Measurements from ENCODE around the gene TMEM244. TPM values are rescaled to one million over a fixed set of nuclear protein-coding genes. Genes with fewer than 3 reads are reported as not detected.

TMEM244 gene
- total RNA-seq, 4 donors from 2014 or later: not detected

DNA sequence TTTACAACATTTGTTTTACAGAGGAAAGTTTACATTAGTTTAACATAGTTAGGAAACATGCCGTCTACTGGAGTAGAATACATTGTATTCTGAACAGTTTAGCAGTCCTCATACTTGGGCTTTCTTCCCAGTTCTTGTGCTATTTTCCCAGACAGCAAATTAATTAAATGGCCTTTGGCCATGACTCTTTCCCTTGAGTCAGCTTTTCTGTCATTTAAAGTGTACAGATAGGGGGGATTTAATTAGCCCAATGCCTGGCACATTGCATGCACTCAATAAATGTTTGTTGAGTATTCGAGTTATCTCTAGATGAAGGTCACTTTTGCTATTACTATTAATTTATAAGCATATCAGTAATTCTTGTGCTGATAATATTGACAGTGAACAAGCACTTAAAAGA, 1.6 kb downstream of the TMEM244 start:
- Histone ChIP-seq H3K9me3 (no peaks in the 10 kb centered on the region), H3K36me3 (no peaks in the 10 kb centered on the region), H3K4me1 (no peaks in the 10 kb centered on the region), H3K27ac (no peak overlapping the region), H3K4me3 (replicated peaks in 1 of 3) (no peak overlapping the region), H3K27me3 (no peaks in the 10 kb centered on the region)
- intact Hi-C loops (cut with DNase I): no loop called here
- TF ChIP-seq POLR2A (IDR thresholded peaks at IDR 0.05): no peak
- DNase-seq: no peak
- WGBS, 2 donors: 51 to 56% methylated on average over 2 of the region's 2 CpGs

DNA sequence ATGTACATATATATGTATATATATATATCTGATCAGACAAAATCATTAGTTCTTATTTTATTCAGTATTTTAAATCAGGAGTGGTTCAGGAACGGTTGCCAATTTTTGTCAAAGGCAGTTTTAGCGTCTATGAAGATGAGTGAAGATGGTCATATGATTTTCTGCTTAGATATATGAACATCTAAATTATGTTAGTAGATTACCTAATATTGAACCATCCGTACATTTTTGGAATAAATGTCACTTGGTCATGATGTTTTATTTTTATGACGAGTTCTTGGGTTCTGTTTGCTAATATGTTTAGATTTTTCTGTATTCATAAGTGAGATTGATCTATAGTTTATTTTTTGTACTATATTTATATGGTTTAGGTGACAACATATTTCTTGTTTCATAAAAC, 3.3 kb downstream of the TMEM244 start:
- H3K4me1 ChIP-seq: no peaks in the 10 kb centered on the region
- no peak overlapping the region for H3K27ac ChIP-seq
- H3K4me3 ChIP-seq (replicated peaks in 1 of 3): no peak overlapping the region
- no peak for TF ChIP-seq CTCF (IDR thresholded peaks at IDR 0.05)
- H3K9me3 ChIP-seq: no peaks in the 10 kb centered on the region
- WGBS, 2 donors: 71 to 93% methylated on average over 4 of the region's 4 CpGs
- no peak for DNase-seq
- no peaks in the 10 kb centered on the region for H3K27me3 ChIP-seq
- intact Hi-C loops (cut with DNase I): no loop called here
- no peaks in the 10 kb centered on the region for H3K36me3 ChIP-seq

DNA sequence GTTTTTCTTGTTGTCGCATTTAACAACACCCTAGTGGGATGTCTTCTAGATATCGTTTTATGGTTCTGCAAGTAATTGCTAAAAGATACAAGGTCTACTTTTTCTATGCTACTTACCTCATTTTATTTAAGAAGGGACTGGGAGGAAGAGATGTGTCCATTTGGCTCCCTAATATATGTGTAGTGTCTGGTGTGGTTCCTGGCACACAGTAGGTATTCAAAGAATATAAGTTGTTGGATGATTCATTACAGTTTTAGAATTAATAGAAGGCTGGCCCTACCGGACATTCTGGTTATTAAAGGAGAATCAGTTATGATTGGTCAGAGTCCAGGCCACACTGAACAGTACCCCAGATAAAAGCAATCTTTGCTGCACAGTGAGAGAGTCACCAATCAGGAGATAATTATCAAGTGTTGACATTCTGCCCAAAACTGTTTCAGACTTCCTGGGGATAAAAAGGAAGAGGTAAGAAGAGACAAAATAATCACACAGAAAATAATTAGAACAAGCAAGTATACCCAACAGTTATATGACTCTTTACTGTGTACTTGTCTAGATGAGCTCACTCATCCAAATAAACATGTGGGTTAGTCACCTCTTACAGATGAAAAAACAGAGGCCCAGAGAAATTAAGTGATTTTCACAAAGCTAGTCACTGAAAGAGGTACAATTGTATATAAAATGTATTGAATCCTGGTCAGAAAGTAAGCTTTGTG, 7.0 kb downstream of the TMEM244 start:
- WGBS, 2 donors: 72 to 85% methylated on average over 3 of the region's 3 CpGs
- intact Hi-C loops (cut with DNase I): no loop called here
- Histone ChIP-seq H3K4me3 (replicated peaks in 1 of 3) (no peak overlapping the region), H3K36me3 (no peaks in the 10 kb centered on the region), H3K9me3 (no peaks in the 10 kb centered on the region), H3K27ac (no peak overlapping the region), H3K27me3 (no peaks in the 10 kb centered on the region), H3K4me1 (no peaks in the 10 kb centered on the region)
- no peak for TF ChIP-seq POLR2A (IDR thresholded peaks at IDR 0.05)
- no peak for TF ChIP-seq CTCF (IDR thresholded peaks at IDR 0.05)
- DNase-seq: no peak

DNA sequence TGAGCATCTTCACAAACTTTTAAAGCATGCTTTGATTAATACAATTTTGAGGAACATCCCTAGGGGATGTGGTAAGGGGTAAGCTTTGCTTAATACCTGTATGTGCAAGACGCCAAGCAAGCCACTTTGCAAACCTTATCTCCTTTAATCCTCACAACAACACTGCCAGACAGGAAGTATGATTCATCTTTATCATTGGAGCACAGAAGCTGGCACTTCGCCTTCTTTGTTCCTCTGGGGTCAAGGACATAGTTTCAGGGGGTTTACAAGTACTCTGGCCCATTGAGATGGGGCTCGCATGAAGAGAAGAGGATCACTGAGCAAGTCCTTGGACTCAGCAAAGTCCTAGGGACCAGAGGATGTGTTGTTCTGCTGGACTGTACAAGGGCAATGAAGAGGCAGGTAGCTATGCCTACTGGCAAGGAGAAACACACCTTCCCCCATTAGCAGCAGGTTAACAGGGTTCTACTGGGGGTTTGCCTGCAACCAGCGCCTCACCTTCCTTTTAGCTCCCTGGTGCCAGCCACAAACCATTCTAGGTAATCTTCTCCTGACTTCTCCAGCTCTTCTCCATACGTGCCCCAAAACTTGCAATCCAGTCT, 8.8 kb downstream of the TMEM244 start:
- intact Hi-C loops (cut with DNase I): no loop called here
- TF ChIP-seq CTCF (IDR thresholded peaks at IDR 0.05): no peak
- TF ChIP-seq POLR2A (IDR thresholded peaks at IDR 0.05): no peak
- H3K9me3 ChIP-seq: no peaks in the 10 kb centered on the region
- no peaks in the 10 kb centered on the region for H3K4me1 ChIP-seq
- H3K4me3 ChIP-seq (replicated peaks in 1 of 3): no peak overlapping the region
- H3K27me3 ChIP-seq: no peaks in the 10 kb centered on the region
- DNase-seq: no peak
- H3K36me3 ChIP-seq: no peaks in the 10 kb centered on the region
- H3K27ac ChIP-seq: no peak overlapping the region
- 71 to 74% methylated on average over 5 of the region's 5 CpGs for WGBS, 2 donors

GRCh38 chr6:129849456-129849855, 11.7 kb downstream of the TMEM244 start:
- TF ChIP-seq POLR2A (IDR thresholded peaks at IDR 0.05): no peak
- H3K36me3 ChIP-seq: no peaks in the 10 kb centered on the region
- H3K4me1 ChIP-seq: no peaks in the 10 kb centered on the region
- DNase-seq: no peak
- intact Hi-C loops (cut with DNase I): no loop called here
- H3K27me3 ChIP-seq: no peaks in the 10 kb centered on the region
- H3K9me3 ChIP-seq: no peaks in the 10 kb centered on the region
- no peak overlapping the region for H3K4me3 ChIP-seq (replicated peaks in 1 of 3)
- no peak overlapping the region for H3K27ac ChIP-seq
- WGBS, 2 donors: 90 to 91% methylated on average over 3 of the region's 3 CpGs

DNA sequence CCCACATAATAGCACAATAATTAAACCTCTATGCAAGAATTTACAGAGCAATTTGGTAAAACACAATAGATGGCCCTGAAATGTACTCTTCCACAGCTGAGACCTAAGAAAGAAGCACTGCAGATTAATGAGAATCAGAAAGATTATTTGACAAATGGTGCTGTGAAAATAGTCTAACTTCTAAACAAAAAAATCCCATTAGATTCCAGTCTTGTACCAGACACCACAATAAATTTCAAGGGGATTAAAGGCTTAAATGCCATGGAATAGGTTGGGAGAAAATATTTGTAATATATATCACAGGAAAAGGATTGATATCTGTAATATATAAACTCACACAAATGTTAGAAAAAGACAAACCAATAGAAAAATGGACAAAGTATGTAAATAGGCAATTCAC, 14.4 kb downstream of the TMEM244 start:
- H3K4me1 ChIP-seq: no peaks in the 10 kb centered on the region
- H3K27me3 ChIP-seq: no peaks in the 10 kb centered on the region
- no peaks in the 10 kb centered on the region for H3K36me3 ChIP-seq
- no peaks in the 10 kb centered on the region for H3K9me3 ChIP-seq
- DNase-seq: no peak
- intact Hi-C loops (cut with DNase I): no loop called here
- TF ChIP-seq CTCF (IDR thresholded peaks at IDR 0.05) (no peak), POLR2A (IDR thresholded peaks at IDR 0.05) (no peak)
- H3K27ac ChIP-seq: no peak overlapping the region
- H3K4me3 ChIP-seq (replicated peaks in 1 of 3): no peak overlapping the region

Measured in thyroid gland (tissue), 4 donors.